ENCODE data around the gene KCNH1. TPM values are rescaled to one million over a fixed set of nuclear protein-coding genes. Genes with fewer than 3 reads are reported as not detected.
A peak's percentile ranks its signal among the peaks of the same experiment; 100 is the strongest.

The KCNH1 gene
- total and polyA plus RNA-seq, 3 experiments from 2014 or later, result not detected

DNA sequence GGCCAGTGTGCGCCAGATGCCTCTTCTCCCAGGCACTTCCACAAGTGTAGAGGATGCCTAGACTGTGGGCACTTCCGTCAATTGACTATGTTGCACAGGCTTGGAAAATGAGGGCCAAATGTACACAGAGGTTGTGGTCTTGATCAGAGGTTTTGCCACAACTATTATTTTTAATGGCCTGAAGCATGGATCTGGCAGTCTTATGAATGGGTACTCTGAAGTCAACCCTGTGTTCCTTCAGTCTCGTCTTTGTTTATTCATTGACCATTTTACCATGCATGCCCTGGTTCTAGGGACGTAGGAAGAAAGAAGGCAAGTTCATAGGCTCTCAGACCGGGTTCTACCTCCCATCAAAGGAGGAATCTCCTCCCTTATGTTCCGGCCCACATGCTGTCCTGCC, 476.1 kb downstream of the KCNH1 start:
- no peak overlapping the region for H3K4me3 ChIP-seq (ENCODE audit: low read length)
- H3K4me1 Mint-ChIP-seq, result peaks cover 0 to 2% (median under 1%) of the 10 kb centered on the region in 3 donors
- POLR2A ChIA-PET, result no interaction called here

DNA sequence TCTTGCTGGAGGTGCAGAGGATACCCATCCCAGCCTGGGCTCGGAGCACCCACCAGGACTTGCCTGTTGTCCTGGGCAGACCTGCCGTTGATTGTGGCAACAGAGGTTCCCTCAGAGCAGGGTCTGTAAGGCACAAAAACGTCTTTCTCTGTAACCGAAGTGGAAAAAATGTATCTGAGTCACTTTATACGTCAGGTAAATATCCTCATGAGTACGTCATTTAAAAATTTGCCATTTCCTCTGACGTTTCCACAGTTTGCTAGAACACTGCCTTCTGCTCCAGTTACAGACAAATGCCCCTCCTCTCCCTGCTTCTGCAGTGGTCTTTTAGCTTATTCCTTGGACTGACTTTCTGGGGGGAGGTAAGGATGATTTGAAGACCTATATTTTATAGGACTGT, 478.4 kb downstream of the KCNH1 start:
- Histone ChIP-seq H3K4me1 (ENCODE audit: insufficient read depth, low read length) (no peaks in the 10 kb centered on the region), H3K27me3 (ENCODE audit: insufficient read depth, low read length, poor library complexity, severe bottlenecking) (no peaks in the 10 kb centered on the region), H3K4me3 (ENCODE audit: low read length) (no peak overlapping the region), H3K36me3 (ENCODE audit: insufficient read depth, low read length) (no peaks in the 10 kb centered on the region), H3K9me3 (ENCODE audit: low read length) (no peaks in the 10 kb centered on the region), H3K27ac (ENCODE audit: low read depth, low read length) (no peak overlapping the region)
- H3K27me3 Mint-ChIP-seq, result peaks cover 0 to 1% of the 10 kb centered on the region in 2 donors
- H3K27ac Mint-ChIP-seq, result no peak overlapping the region
- ChIA-PET POLR2A (no interaction called here), CTCF (no interaction called here)
- no peak for DNase-seq
- H3K4me1 Mint-ChIP-seq, result no peaks in the 10 kb centered on the region
- peaks cover 0 to 6% (median 1%) of the 10 kb centered on the region in 3 donors for H3K36me3 Mint-ChIP-seq
- peaks cover 0 to 6% (median 5%) of the 10 kb centered on the region in 5 donors for H3K9me3 Mint-ChIP-seq
- no peak overlapping the region for H3K4me3 Mint-ChIP-seq

More for the DNA sequence above, 476.1 kb downstream of the KCNH1 start:
- Histone ChIP-seq H3K36me3 (ENCODE audit: insufficient read depth, low read length) (no peaks in the 10 kb centered on the region), H3K9me3 (ENCODE audit: low read length) (no peaks in the 10 kb centered on the region), H3K27ac (ENCODE audit: low read depth, low read length) (no peak overlapping the region), H3K4me1 (ENCODE audit: insufficient read depth, low read length) (no peaks in the 10 kb centered on the region), H3K27me3 (ENCODE audit: insufficient read depth, low read length, poor library complexity, severe bottlenecking) (no peaks in the 10 kb centered on the region)
- no peak overlapping the region for H3K4me3 Mint-ChIP-seq
- H3K27ac Mint-ChIP-seq, result peak overlapping the region in 1 of 8 donors; percentile 11
- CTCF ChIA-PET, result no interaction called here
- peaks cover 0 to 1% of the 10 kb centered on the region in 2 donors for H3K27me3 Mint-ChIP-seq
- peaks cover 0 to 4% (median 1%) of the 10 kb centered on the region in 3 donors for H3K36me3 Mint-ChIP-seq
- no peak for DNase-seq
- H3K9me3 Mint-ChIP-seq, result peaks cover 3 to 13% (median 5%) of the 10 kb centered on the region in 5 donors

DNA sequence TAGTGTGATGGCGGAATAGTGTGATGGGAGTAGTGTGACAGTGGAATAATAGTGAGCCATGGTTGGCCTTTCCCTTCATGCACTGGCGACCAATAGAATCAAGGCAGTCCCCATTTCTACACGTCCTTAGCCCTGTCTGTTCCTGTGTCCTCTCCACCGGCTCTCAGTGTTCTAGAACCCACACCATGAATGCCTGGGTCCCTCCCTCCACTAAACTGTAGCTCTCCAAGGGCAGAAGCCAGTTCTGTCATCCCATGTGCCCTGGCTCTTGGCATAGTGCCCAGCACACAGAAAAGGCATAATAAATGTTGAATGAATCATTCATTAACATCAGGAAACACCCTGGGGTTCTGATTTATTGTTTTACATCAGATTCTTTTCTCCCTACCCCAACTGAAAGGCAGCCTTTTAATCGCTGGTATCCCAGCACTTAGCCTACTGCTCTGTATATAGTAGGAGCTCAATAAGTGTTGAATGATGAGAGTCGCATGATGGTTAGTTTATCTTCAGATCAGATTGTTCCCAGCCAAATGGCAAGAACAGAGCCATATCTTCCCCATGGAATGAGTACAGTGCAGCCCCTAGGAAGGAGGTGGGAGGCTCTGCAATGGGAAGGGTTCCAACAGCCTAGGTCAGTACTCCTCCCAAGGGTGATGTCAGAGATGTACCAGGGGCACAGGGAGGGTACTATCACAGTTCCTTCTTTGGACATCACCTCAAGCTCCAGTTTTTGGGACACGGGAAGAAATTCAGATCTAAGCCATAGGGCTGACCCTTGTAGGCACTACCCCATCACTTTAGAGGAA, 479.6 kb downstream of the KCNH1 start:
- H3K27ac ChIP-seq (ENCODE audit: low read depth, low read length), result no peak overlapping the region
- Mint-ChIP-seq H3K9me3 (peaks cover 0 to 5% (median 4%) of the 10 kb centered on the region in 5 donors), H3K4me3 (no peak overlapping the region), H3K27me3 (peaks cover 0 to 1% of the 10 kb centered on the region in 2 donors), H3K27ac (no peak overlapping the region), H3K36me3 (peaks cover 0 to 6% (median 1%) of the 10 kb centered on the region in 3 donors), H3K4me1 (no peaks in the 10 kb centered on the region)
- POLR2A ChIA-PET, result no interaction called here
- DNase-seq, result no peak
- H3K27me3 ChIP-seq (ENCODE audit: insufficient read depth, low read length, poor library complexity, severe bottlenecking), result no peaks in the 10 kb centered on the region
- no peaks in the 10 kb centered on the region for H3K36me3 ChIP-seq (ENCODE audit: insufficient read depth, low read length)
- H3K4me3 ChIP-seq (ENCODE audit: low read length), result no peak overlapping the region
- CTCF ChIA-PET, result no interaction called here
- no peaks in the 10 kb centered on the region for H3K4me1 ChIP-seq (ENCODE audit: insufficient read depth, low read length)
- no peaks in the 10 kb centered on the region for H3K9me3 ChIP-seq (ENCODE audit: low read length)

DNA sequence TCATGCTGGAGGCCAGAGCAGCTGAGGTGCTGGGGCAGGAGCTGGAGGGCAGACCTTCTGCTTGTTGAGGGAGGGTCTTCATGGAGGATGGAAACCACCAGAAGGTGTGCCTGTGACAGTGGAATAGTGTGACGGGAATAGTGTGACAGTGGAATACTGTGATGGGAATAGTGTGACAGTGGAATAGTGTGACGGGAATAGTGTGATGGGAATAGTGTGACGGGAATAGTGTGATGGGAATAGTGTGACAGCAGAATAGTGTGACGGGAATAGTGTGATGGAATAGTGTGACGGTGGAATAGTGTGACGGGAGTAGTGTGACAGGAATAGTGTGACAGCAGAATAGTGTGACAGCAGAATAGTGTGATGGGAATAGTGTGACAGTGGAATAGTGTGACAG, 480.2 kb downstream of the KCNH1 start:
- no peak overlapping the region for H3K27ac ChIP-seq (ENCODE audit: low read depth, low read length)
- no peaks in the 10 kb centered on the region for H3K9me3 ChIP-seq (ENCODE audit: low read length)
- ChIA-PET POLR2A (no interaction called here), CTCF (no interaction called here)
- no peak for DNase-seq
- Mint-ChIP-seq H3K27me3 (no peaks in the 10 kb centered on the region), H3K4me1 (no peaks in the 10 kb centered on the region), H3K9me3 (peaks cover 0 to 5% (median 4%) of the 10 kb centered on the region in 5 donors), H3K4me3 (no peak overlapping the region), H3K36me3 (peaks cover 0 to 3% (median 1%) of the 10 kb centered on the region in 3 donors), H3K27ac (no peak overlapping the region)
- H3K27me3 ChIP-seq (ENCODE audit: insufficient read depth, low read length, poor library complexity, severe bottlenecking), result no peaks in the 10 kb centered on the region
- H3K36me3 ChIP-seq (ENCODE audit: insufficient read depth, low read length), result no peaks in the 10 kb centered on the region
- no peaks in the 10 kb centered on the region for H3K4me1 ChIP-seq (ENCODE audit: insufficient read depth, low read length)
- H3K4me3 ChIP-seq (ENCODE audit: low read length), result no peak overlapping the region

- Histone ChIP-seq H3K36me3 (ENCODE audit: insufficient read depth, low read length) (no peaks in the 10 kb centered on the region), H3K9me3 (ENCODE audit: low read length) (no peaks in the 10 kb centered on the region), H3K4me1 (ENCODE audit: insufficient read depth, low read length) (no peaks in the 10 kb centered on the region), H3K27ac (ENCODE audit: low read depth, low read length) (no peak overlapping the region), H3K4me3 (ENCODE audit: low read length) (no peak overlapping the region), H3K27me3 (ENCODE audit: insufficient read depth, low read length, poor library complexity, severe bottlenecking) (no peaks in the 10 kb centered on the region)
- ChIA-PET CTCF (no interaction called here), POLR2A (no interaction called here)
- Mint-ChIP-seq H3K4me3 (no peak overlapping the region), H3K27me3 (no peaks in the 10 kb centered on the region), H3K36me3 (peaks cover 0 to 3% (median 2%) of the 10 kb centered on the region in 3 donors), H3K9me3 (no peaks in the 10 kb centered on the region), H3K4me1 (peaks cover 5 to 10% (median 6%) of the 10 kb centered on the region in 3 donors), H3K27ac (no peak overlapping the region)
- no peak for DNase-seq
These were observed 481.5 kb downstream of the KCNH1 start for GRCh38 chr1:210652329-210652954.

DNA sequence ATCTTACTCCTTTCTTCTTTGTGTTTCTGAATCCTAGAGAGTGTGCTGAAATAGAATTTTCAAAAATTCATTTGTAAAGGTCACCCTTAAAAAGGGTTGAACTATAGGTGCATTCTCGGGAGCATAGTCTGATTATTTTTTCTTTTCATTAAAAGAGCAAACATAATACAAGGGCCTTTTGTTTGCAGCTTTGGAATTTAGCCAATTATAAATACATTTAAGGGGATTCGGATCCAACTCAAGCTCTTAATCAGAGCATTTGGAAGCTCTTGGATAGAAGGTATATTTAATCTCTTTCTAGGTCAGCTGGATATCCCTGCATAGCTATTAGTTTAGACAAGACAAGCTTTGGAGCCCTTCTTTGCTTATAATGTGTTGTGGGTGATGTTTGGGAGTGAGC, 483.5 kb downstream of the KCNH1 start:
- H3K4me1 ChIP-seq (ENCODE audit: insufficient read depth, low read length), result no peaks in the 10 kb centered on the region
- H3K27ac Mint-ChIP-seq, result no peak overlapping the region
- no peaks in the 10 kb centered on the region for H3K9me3 ChIP-seq (ENCODE audit: low read length)
- peaks cover 9 to 16% (median 12%) of the 10 kb centered on the region in 3 donors for H3K4me1 Mint-ChIP-seq
- POLR2A ChIA-PET, result no interaction called here
- H3K4me3 ChIP-seq (ENCODE audit: low read length), result no peak overlapping the region
- peaks cover 2 to 3% (median 2%) of the 10 kb centered on the region in 3 donors for H3K36me3 Mint-ChIP-seq
- H3K36me3 ChIP-seq (ENCODE audit: insufficient read depth, low read length), result no peaks in the 10 kb centered on the region
- H3K27me3 Mint-ChIP-seq, result no peaks in the 10 kb centered on the region
- no peaks in the 10 kb centered on the region for H3K27me3 ChIP-seq (ENCODE audit: insufficient read depth, low read length, poor library complexity, severe bottlenecking)
- no peak overlapping the region for H3K27ac ChIP-seq (ENCODE audit: low read depth, low read length)
- H3K4me3 Mint-ChIP-seq, result no peak overlapping the region
- CTCF ChIA-PET, result no interaction called here
- DNase-seq, result no peak
- H3K9me3 Mint-ChIP-seq, result no peaks in the 10 kb centered on the region

DNA sequence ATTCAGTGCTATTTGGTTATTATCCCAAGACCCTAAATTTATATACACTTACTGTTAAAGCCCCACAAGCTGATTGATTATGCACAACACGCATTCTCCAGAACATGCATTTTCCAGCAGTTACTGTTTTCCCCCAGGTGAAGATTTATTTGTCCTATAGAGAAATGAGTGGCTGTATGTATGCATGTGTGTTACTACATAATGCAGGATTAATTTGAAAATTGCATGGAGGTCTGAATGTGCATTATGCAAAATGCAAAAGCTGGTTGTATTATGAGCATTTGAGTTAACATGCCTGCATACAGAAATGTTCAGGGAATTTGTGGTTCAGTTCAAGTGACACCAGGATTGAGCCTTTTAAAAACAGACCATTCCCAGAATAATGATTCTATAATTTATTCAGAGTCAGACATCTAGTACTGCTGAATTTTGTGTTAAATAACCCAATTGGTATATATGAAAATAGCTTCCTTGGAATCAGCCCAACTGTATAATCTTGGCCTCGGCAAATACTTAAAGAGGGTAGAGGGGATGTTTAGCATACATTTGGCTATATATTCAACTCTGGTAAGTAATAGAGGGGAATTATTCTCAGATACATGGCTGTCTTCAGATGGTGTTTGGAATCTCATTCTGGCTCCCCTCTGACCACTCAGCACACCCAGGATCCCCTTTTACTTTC, 485.2 kb downstream of the KCNH1 start:
- Mint-ChIP-seq H3K4me1 (peaks cover 9 to 16% (median 12%) of the 10 kb centered on the region in 3 donors), H3K4me3 (no peak overlapping the region), H3K27ac (no peak overlapping the region), H3K36me3 (peaks cover 2 to 3% (median 2%) of the 10 kb centered on the region in 3 donors), H3K9me3 (no peaks in the 10 kb centered on the region), H3K27me3 (no peaks in the 10 kb centered on the region)
- Histone ChIP-seq H3K27me3 (ENCODE audit: insufficient read depth, low read length, poor library complexity, severe bottlenecking) (no peaks in the 10 kb centered on the region), H3K36me3 (ENCODE audit: insufficient read depth, low read length) (no peaks in the 10 kb centered on the region), H3K27ac (ENCODE audit: low read depth, low read length) (no peak overlapping the region), H3K9me3 (ENCODE audit: low read length) (no peaks in the 10 kb centered on the region), H3K4me1 (ENCODE audit: insufficient read depth, low read length) (no peaks in the 10 kb centered on the region), H3K4me3 (ENCODE audit: low read length) (no peak overlapping the region)
- ChIA-PET CTCF (no interaction called here), POLR2A (no interaction called here)
- no peak for DNase-seq

All from CD8-positive, alpha-beta memory T cell (primary cell).